Measurements from ENCODE around the gene CHRM4. TPM values are rescaled to one million over a fixed set of nuclear protein-coding genes. Genes with fewer than 3 reads are reported as not detected.

The CHRM4 gene
- total RNA-seq, 2 experiments from 2014 or later, result 0.09 TPM; not detected in 1

DNA sequence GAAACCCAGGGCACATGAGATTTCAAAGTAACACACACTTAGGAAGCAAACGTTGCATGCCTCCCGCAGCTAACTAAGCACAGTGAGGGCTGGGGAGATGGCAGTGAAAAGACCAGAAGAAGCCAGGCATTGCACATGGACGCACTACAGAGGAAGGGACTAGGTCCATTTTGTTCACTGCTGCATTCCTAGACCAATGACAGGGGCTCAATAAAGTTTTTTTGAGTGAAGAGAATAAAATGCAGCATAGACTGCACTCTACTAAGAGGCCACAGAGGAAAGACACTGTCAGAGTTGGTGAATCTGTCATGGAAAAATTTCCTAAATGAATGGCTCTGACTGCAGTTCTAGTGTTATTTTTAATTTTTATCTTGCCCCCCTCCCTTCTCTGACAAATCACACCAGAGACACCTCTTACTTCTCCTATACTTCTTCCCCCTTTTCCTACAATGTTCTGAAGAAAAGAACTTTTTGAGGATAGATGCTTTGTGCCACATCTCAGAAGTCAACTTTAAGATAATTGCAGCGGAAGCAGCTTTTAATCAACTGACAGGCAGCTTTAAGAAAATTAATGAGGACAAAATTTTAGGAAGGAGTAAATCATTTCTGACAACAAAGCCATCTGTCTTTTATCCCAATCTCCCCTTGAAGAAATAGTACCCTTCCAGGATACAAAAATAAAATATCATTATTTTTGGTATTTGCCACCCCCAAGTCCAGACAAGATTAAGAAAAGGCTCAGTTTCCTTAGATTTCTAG is 34.8 kb upstream of the CHRM4 start:
- CTCF ChIA-PET (ENCODE audit: unreplicated experiment), result no interaction called here
- Histone ChIP-seq H3K9me3 (ENCODE audit: low read length) (no peaks in the 10 kb centered on the region), H3K4me2 (ENCODE audit: low read length) (no peak overlapping the region), H3K27ac (ENCODE audit: low read depth, low read length, poor library complexity, severe bottlenecking) (no peak overlapping the region), H3K36me3 (ENCODE audit: insufficient read depth, low read length) (peaks cover 6% of the 10 kb centered on the region; the same call in 1 of the 2 replicates), H3K79me2 (ENCODE audit: insufficient read depth, low read depth, low read length) (no peaks in the 10 kb centered on the region), H2AFZ (ENCODE audit: low read length) (no peak overlapping the region), H3K4me1 (ENCODE audit: insufficient read depth, low read length, poor library complexity, severe bottlenecking) (no peaks in the 10 kb centered on the region), H3K9me2 (ENCODE audit: insufficient read depth, low read length) (no peaks in the 10 kb centered on the region), H3K4me3 (ENCODE audit: low read depth, low read length, poor library complexity, severe bottlenecking) (no peak overlapping the region), H4K20me1 (ENCODE audit: insufficient read depth, low read length) (no peaks in the 10 kb centered on the region)
- POLR2A ChIA-PET, result interaction anchor here (0.5 kb wide), 1 partner anchor 252 kb away, joined by 5 read pairs; no protein-coding TSS in a partner anchor
- DNase-seq (ENCODE audit: low spot score), result no peak
- TF ChIP-seq, protein P1, sequence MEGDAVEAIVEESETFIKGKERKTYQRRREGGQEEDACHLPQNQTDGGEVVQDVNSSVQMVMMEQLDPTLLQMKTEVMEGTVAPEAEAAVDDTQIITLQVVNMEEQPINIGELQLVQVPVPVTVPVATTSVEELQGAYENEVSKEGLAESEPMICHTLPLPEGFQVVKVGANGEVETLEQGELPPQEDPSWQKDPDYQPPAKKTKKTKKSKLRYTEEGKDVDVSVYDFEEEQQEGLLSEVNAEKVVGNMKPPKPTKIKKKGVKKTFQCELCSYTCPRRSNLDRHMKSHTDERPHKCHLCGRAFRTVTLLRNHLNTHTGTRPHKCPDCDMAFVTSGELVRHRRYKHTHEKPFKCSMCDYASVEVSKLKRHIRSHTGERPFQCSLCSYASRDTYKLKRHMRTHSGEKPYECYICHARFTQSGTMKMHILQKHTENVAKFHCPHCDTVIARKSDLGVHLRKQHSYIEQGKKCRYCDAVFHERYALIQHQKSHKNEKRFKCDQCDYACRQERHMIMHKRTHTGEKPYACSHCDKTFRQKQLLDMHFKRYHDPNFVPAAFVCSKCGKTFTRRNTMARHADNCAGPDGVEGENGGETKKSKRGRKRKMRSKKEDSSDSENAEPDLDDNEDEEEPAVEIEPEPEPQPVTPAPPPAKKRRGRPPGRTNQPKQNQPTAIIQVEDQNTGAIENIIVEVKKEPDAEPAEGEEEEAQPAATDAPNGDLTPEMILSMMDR (conservative IDR thresholded peaks at IDR 0.05; ENCODE audit: low read length), result no peak
- no TSS peak for BruUV-seq (replicated peaks)
- intact Hi-C loops (cut with micrococcal nuclease; ENCODE audit: unreplicated experiment), result no loop called here

DNA sequence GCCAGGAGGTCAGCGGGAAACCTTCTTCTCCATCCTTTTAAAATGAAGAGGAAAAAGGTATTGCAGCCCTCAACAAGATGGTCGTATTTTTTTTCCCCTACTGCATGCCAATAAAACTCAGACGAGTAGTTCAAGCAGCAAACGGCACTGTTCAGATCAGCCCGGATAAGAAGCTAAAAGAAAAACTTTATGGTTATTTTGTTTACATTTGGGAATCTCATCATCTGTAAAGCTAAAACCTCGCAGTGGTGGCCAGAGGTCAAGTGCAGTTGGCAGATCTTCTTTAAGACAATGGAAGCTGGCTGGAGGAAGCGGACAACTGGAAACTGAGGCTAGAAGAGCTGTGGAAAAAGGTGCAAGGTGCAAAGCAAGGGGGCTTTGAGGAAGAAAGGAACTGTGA is 31.0 kb upstream of the CHRM4 start:
- CTCF ChIA-PET (ENCODE audit: unreplicated experiment), result interaction anchor here (0.7 kb wide), 1 partner anchor 33 kb away, joined by 3 read pairs; no protein-coding TSS in a partner anchor
- Histone ChIP-seq H3K4me1 (ENCODE audit: insufficient read depth, low read length, poor library complexity, severe bottlenecking) (no peaks in the 10 kb centered on the region), H3K79me2 (ENCODE audit: insufficient read depth, low read depth, low read length) (no peaks in the 10 kb centered on the region), H3K4me3 (ENCODE audit: low read depth, low read length, poor library complexity, severe bottlenecking) (no peak overlapping the region), H3K36me3 (ENCODE audit: insufficient read depth, low read length) (peaks cover 9% of the 10 kb centered on the region; the same call in 1 of the 2 replicates), H3K9me2 (ENCODE audit: insufficient read depth, low read length) (no peaks in the 10 kb centered on the region), H3K4me2 (ENCODE audit: low read length) (no peak overlapping the region), H3K9me3 (ENCODE audit: low read length) (no peaks in the 10 kb centered on the region), H4K20me1 (ENCODE audit: insufficient read depth, low read length) (no peaks in the 10 kb centered on the region), H3K27ac (ENCODE audit: low read depth, low read length, poor library complexity, severe bottlenecking) (no peak overlapping the region), H2AFZ (ENCODE audit: low read length) (no peak overlapping the region)
- DNase-seq (ENCODE audit: low spot score), result no peak
- POLR2A ChIA-PET, result interaction anchor here (1.0 kb wide), 1 partner anchor 120 kb away, joined by 4 read pairs; no protein-coding TSS in a partner anchor
- TF ChIP-seq, protein P1 (conservative IDR thresholded peaks at IDR 0.05; ENCODE audit: low read length), result no peak
- TF ChIP-seq EZH2phosphoT487 (IDR thresholded peaks at IDR 0.05; ENCODE audit: borderline replicate concordance, low read depth, low read length), result no peak
- no TSS peak for BruUV-seq (replicated peaks)
- intact Hi-C loops (cut with micrococcal nuclease; ENCODE audit: unreplicated experiment), result no loop called here

DNA sequence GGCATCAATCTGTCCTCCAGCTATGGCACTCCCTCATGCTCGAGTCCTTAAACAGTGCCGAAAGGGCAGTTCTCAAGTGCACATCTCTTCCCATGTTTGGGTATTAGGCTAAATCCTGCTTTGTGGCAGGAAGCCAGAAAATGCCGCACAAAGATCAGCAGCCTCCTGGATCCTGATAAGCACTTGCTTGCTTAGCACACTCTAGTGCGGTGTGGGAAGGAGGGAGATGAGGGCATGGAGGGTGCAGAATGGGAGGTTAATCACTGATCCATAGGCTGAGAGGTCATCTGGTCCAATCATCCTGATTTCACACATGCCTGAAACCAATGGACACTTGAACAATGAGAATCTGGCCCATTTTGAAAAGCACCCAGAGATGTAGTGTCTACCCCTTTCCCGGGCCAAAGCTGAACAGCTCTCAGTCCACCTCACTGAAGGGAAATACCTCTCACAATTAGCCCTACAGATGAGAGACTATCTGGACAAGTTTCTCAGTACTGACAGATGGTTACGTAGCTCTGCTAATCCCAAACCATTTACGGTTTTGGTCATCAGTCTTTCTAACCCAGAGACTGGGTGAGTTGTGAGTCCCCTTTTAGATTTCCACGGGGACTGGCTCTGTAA is 29.8 kb upstream of the CHRM4 start:
- H3K4me2 ChIP-seq (ENCODE audit: low read length), result no peak overlapping the region
- no peak overlapping the region for H3K4me3 ChIP-seq (ENCODE audit: low read depth, low read length, poor library complexity, severe bottlenecking)
- no peaks in the 10 kb centered on the region for H4K20me1 ChIP-seq (ENCODE audit: insufficient read depth, low read length)
- H3K9me3 ChIP-seq (ENCODE audit: low read length), result no peaks in the 10 kb centered on the region
- no peak for TF ChIP-seq EZH2phosphoT487 (IDR thresholded peaks at IDR 0.05; ENCODE audit: borderline replicate concordance, low read depth, low read length)
- TF ChIP-seq, protein P1 (conservative IDR thresholded peaks at IDR 0.05; ENCODE audit: low read length), result no peak
- H3K27ac ChIP-seq (ENCODE audit: low read depth, low read length, poor library complexity, severe bottlenecking), result no peak overlapping the region
- peaks cover 17% of the 10 kb centered on the region; the same call in 1 of the 2 replicates for H3K36me3 ChIP-seq (ENCODE audit: insufficient read depth, low read length)
- H3K9me2 ChIP-seq (ENCODE audit: insufficient read depth, low read length), result no peaks in the 10 kb centered on the region
- no peaks in the 10 kb centered on the region for H3K4me1 ChIP-seq (ENCODE audit: insufficient read depth, low read length, poor library complexity, severe bottlenecking)
- H2AFZ ChIP-seq (ENCODE audit: low read length), result no peak overlapping the region
- CTCF ChIA-PET (ENCODE audit: unreplicated experiment), result no interaction called here
- BruUV-seq (replicated peaks), result no TSS peak
- no peak for DNase-seq (ENCODE audit: low spot score)
- POLR2A ChIA-PET, result no interaction called here
- no peaks in the 10 kb centered on the region for H3K79me2 ChIP-seq (ENCODE audit: insufficient read depth, low read depth, low read length)
- intact Hi-C loops (cut with micrococcal nuclease; ENCODE audit: unreplicated experiment), result no loop called here
